Ovary (tissue), 3 donors: ENCODE data around the gene GPATCH8.

Source experiments
- CTCF ChIP-seq, 3 donors: fragments of 450-650 bp in 2 of 3; fragments of 200-600 bp in 1 of 3; IDR thresholded peaks; one replicate each; pipeline versions ENCODE4 v1.5.1 to v1.8.0; 2016 to 2022; ENCODE audit warnings: antibody characterized with exemption in 3 of 3, mild to moderate bottlenecking in 1 of 3
- POLR2A ChIP-seq: fragments of 450-650 bp; IDR thresholded peaks from one replicate; pipeline ENCODE4 v1.6.1; 2017; ENCODE audit warnings: antibody characterized with exemption, mild to moderate bottlenecking, moderate library complexity
- donor health status: DM: no; HTN: no; CAD: no.

- TF ChIP-seq POLR2A (no peak), CTCF (IDR thresholded peaks at IDR 0.05) (no peak)
These were observed 40.8 kb upstream of the GPATCH8 start for GRCh38 chr17:44543905-44544523.
